NCI-H69 (cell line): ENCODE results near the gene C2CD4C.
A peak's percentile ranks its signal among the peaks of the same experiment; 100 is the strongest.
"Not testable (repeated sequence)": the region's sequence is repeated elsewhere in the genome, so short reads cannot be mapped to it uniquely, and the experiment has no call there.

Experiments
- DNase-seq: peaks from one replicate; lab custom pipeline; 2025; lab: John Stamatoyannopoulos, UW

The C2CD4C gene

GRCh38 chr19:408902-409515 lies at the start of gene C2CD4C:
Gene C2CD4C (minus strand): TSS chr19:409147. CDS start chr19:408361, 786 bp downstream.
- DNase-seq, result peak; percentile 81

GRCh38 chr19:458091-459042 lies 49.4 kb upstream of the C2CD4C start:
- no peak for DNase-seq

GRCh38 chr19:457636-458035 lies 48.7 kb upstream of the C2CD4C start:
- no peak for DNase-seq

GRCh38 chr19:456547-457110 lies 47.7 kb upstream of the C2CD4C start:
- no peak for DNase-seq

- DNase-seq, result no peak
Measured at GRCh38 chr19:455851-456546, 47.1 kb upstream of the C2CD4C start.

GRCh38 chr19:455031-455705 lies 46.2 kb upstream of the C2CD4C start:
- no peak for DNase-seq

- no peak for DNase-seq
Measured at GRCh38 chr19:453606-454005, 44.7 kb upstream of the C2CD4C start.

GRCh38 chr19:452829-453228 lies 43.9 kb upstream of the C2CD4C start:
- no peak for DNase-seq

- DNase-seq, result not testable (repeated sequence)
Measured at GRCh38 chr19:450912-451481, 42.0 kb upstream of the C2CD4C start.

GRCh38 chr19:449916-450315 lies 41.0 kb upstream of the C2CD4C start:
- DNase-seq, result no peak

GRCh38 chr19:447816-448560 lies 39.0 kb upstream of the C2CD4C start:
- no peak for DNase-seq

GRCh38 chr19:447064-447426 lies 38.1 kb upstream of the C2CD4C start:
- DNase-seq, result no peak

- DNase-seq, result no peak
Measured at GRCh38 chr19:444677-445210, 35.8 kb upstream of the C2CD4C start.

- no peak for DNase-seq
Measured at GRCh38 chr19:443005-443404, 34.1 kb upstream of the C2CD4C start.

- DNase-seq, result no peak
Measured at GRCh38 chr19:442085-442484, 33.1 kb upstream of the C2CD4C start.

GRCh38 chr19:441213-441836 lies 32.4 kb upstream of the C2CD4C start:
- DNase-seq, result no peak

- no peak for DNase-seq
Measured at GRCh38 chr19:440391-441212, 31.7 kb upstream of the C2CD4C start.

- DNase-seq, result no peak
Measured at GRCh38 chr19:439167-439900, 30.4 kb upstream of the C2CD4C start.
